Epithelial cell of proximal tubule (primary cell): ENCODE results near the gene OR52H1. TPM values are rescaled to one million over a fixed set of nuclear protein-coding genes. Genes with fewer than 3 reads are reported as not detected.
"Not testable (repeated sequence)": the region's sequence is repeated elsewhere in the genome, so short reads cannot be mapped to it uniquely, and the experiment has no call there.

ENCODE experiments used
- DNase-seq: peaks from one replicate; pipeline ENCODE4 v3.0.0-alpha.2; 2011; ENCODE audit warnings: low read depth
- H3K4me3 ChIP-seq: 2 replicates; pipeline ENCODE4 v1.5.1; 2011; ENCODE audit warnings: low read depth, mild to moderate bottlenecking, low read length
- total RNA-seq: library from RNA; depleted of rRNA; stranded (reverse); fragments of >200 nt; gene quantifications from 2 replicates; pipeline ENCODE4 v1.2.3, GENCODE V29; 2015
- TF ChIP-seq, protein P1 (sequence below): conservative IDR thresholded peaks from 2 replicates; pipeline ENCODE4 v1.5.1; 2012; ENCODE audit warnings: low read depth, mild to moderate bottlenecking, low read length

OR52H1 gene
- not detected in 2 replicates for total RNA-seq

DNA sequence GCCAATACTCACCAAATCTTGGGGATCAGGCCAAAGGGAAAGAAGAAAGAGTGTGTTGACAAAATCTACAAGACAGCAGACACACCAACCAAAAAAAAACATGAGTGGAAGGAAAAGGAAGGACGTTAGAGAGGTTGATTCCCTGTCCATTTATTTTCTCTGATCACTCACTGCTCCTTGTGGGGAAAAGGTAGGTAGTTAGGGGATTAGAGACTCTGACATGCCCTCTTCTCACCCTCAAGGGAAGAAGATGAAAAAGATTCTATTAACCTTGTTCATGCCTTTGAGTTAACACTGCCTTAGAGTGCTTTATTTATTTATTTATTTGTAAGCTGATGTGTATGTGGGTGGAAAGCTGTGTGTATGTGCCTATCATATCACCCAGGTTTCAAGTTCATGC, at the start of gene OR52H1:
Gene OR52H1, minus strand, starts transcription at position 101 of the 400 bp plus-strand sequence. CDS start 3,035 bp downstream, outside the sequence.
- TF ChIP-seq, protein P1, sequence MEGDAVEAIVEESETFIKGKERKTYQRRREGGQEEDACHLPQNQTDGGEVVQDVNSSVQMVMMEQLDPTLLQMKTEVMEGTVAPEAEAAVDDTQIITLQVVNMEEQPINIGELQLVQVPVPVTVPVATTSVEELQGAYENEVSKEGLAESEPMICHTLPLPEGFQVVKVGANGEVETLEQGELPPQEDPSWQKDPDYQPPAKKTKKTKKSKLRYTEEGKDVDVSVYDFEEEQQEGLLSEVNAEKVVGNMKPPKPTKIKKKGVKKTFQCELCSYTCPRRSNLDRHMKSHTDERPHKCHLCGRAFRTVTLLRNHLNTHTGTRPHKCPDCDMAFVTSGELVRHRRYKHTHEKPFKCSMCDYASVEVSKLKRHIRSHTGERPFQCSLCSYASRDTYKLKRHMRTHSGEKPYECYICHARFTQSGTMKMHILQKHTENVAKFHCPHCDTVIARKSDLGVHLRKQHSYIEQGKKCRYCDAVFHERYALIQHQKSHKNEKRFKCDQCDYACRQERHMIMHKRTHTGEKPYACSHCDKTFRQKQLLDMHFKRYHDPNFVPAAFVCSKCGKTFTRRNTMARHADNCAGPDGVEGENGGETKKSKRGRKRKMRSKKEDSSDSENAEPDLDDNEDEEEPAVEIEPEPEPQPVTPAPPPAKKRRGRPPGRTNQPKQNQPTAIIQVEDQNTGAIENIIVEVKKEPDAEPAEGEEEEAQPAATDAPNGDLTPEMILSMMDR: no peak
- H3K4me3 ChIP-seq: no peak within 1 kb of the TSS
- DNase-seq: no peak

DNA sequence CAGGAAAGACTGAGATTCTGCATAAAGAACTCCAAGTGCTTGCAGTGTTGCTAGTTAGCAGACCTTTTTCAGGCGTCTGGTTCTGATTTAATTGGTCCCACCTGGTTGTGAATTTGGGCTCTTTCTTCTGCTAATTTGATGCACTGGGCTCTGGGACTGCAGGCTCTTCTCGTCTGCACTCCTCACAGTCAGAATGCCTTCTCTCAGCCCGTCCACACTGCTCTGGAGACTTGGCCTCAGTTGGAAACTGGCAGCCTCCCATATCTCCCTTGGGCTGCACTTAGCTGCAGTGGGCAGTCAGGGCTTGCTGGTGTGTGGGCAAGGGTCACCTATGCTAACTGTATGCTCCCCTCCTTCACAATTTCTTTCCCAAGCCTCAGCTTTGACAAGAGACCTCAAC, 49.6 kb upstream of the OR52H1 start:
- no peak for DNase-seq
- TF ChIP-seq, protein P1: no peak
- H3K4me3 ChIP-seq: peak overlapping the region; percentile 68

DNA sequence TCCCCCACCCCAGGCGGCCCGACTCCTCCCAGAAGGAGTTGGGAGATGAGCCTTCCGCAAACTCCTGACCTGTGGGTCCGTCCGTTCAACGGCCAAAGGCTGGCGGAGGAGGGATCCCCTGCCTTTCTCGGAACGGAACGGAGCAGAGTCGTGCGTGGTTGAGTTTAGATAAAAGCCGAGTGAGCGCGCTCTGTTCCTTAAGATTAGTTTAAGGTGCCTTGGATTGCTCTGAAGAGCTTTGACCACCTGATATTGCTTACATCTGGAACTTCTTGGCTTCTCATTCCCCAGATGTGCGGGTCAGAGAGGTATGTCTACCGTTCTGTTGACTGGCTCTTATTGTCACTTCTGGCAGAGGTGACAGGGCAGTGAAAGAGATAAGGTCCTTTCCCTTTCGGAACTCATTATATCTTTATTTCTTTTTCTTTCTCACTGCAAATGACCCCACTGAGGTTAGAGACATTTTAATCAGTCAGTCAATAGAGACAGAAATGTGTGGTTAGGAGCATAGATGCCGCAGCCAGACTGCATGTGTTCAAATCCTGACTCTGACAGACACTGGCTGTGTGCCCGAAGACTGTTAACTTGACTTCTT, 48.4 kb upstream of the OR52H1 start, which contains the start of gene TRIM6:
Gene TRIM6, plus strand, starts transcription at position 31 of the 595 bp plus-strand sequence. Its CDS starts 261 bp downstream, at position 292.
- no peak for DNase-seq
- H3K4me3 ChIP-seq: peak within 1 kb of the TSS; percentile 68
- TF ChIP-seq, protein P1: no peak

DNA sequence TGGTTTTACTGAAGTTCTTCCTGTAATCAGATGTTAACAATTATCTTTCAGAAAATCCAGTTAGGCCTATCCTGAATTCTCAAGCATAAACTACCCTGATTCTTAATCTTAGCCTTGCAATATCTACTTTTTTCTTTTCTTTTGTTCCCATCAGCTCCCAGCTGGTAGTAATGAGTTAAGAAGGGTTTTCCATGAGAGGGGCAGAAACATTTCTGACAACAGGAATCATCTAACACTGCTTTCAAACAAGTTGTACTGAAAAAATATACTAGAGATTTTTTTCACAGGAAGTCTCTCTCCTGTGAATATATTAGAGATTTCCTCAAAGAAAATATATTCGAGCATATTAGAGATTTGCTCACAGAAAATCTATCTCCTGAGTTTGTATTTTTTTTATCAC, 44.8 kb upstream of the OR52H1 start:
- H3K4me3 ChIP-seq: no peak overlapping the region
- TF ChIP-seq, protein P1: no peak
- DNase-seq: no peak

DNA sequence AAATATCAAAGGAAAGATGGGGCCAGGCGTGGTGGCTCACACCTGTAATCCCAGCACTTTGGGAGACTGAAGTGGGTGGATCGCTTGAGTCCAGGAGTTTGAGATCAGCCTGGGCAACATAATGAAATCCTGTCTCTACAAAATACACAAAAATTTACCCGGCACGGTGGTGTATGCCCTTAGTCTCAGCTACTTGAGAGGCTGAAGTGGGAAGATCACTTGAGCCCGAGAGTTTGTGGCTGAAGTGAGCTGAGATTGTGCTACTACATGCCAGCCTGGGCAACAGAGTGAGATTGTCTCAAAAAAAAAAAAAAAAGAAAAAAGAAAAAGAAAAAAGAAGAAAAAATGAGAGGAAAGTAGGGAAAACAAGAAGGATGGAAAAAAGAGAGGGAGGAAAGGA, 44.3 kb upstream of the OR52H1 start:
- TF ChIP-seq, protein P1: no peak
- DNase-seq: no peak
- no peak overlapping the region for H3K4me3 ChIP-seq

DNA sequence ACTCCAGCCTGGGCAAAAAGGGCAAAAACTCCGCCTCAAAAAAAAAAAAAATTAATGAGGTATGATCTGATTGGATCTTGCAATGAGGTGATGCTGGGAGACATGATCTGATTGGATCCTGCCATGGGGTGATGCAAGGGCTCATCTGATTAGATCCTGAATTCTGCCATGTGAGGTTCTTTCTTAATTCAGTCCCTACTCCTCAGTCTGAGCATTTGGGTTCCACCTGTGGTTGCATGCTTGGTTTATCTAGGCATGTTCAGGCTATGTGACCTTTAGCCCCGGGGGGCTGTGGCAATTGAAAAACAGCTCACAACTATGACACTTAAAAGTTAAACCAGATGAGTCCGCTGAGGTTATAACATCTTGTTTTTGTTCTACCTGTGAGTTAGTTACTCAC, 43.3 kb upstream of the OR52H1 start:
- no peak overlapping the region for H3K4me3 ChIP-seq
- TF ChIP-seq, protein P1: no peak
- peak; percentile 88 for DNase-seq

DNA sequence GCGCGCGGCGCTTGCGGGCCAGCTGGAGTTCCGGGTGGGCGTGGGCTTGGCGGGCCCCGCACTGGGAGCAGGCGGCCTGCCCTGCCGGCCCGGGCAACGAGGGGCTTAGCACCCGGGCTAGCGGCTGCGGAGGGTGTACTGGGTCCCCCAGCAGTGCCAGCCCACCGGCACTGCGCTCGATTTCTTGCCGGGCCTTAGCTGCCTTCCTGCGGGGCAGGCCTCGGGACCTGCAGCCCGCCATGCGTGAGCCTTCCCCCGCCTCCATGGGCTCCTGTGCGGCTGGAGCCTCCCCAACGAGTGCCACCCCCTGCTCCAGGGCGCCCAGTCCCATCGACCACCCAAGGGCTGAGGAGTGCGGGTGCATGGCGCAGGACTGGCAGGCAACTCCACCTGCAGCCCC, 41.6 kb upstream of the OR52H1 start:
- not testable (repeated sequence) for DNase-seq, H3K4me3 ChIP-seq

DNA sequence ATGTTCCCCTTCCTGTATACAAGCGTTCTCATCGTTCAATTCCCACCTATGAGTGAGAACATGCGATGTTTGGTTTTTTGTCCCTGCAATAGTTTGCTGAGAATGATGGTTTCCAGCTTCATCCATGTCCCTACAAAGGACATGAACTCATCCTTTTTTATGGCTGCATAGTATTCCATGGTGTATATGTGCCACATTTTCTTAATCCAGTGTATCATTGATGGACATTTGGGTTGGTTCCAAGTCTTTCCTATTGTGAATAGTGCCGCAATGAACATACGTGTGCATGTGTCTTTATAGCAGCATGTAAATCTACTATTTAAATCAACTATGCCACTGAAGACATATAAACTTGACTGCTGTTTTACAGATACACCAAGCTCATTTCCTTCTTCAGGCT, 36.1 kb upstream of the OR52H1 start:
- not testable (repeated sequence) for DNase-seq, H3K4me3 ChIP-seq
